Cardiac muscle cell (in vitro differentiated cells and primary cell): ENCODE data around the gene AGAP1. TPM values are rescaled to one million over a fixed set of nuclear protein-coding genes. Genes with fewer than 3 reads are reported as not detected.

Experiments
- DNase-seq, 2 donors: peaks; one replicate each; pipeline versions ENCODE4 v3.0.0 to v3.0.0-alpha.2; 2010 to 2017; ENCODE audit warnings: low read depth in 1 of 2, low spot score in 1 of 2
- H3K27ac ChIP-seq: fragments of 200-600 bp; sonication (generic); 2 replicates; pipeline ENCODE4 v1.5.1; 2016
- H3K27me3 ChIP-seq: fragments of 200-600 bp; sonication (generic); 2 replicates; pipeline ENCODE4 v1.6.0; 2016; ENCODE audit warnings: control low read depth
- H3K36me3 ChIP-seq: fragments of 200-600 bp; sonication (generic); 2 replicates; pipeline ENCODE4 v1.5.1; 2016; ENCODE audit warnings: control low read depth
- H3K4me1 ChIP-seq: fragments of 200-600 bp; sonication (generic); 2 replicates; pipeline ENCODE4 v1.8.1; 2017; ENCODE audit warnings: low read depth, mild to moderate bottlenecking, mixed run types
- H3K4me3 ChIP-seq: fragments of 200-600 bp; sonication (generic); 2 replicates; pipeline ENCODE4 v1.5.1; 2016; ENCODE audit warnings: mild to moderate bottlenecking
- H3K9me3 ChIP-seq: fragments of 200-600 bp; sonication (generic); 2 replicates; pipeline ENCODE4 v1.5.1; 2017; ENCODE audit warnings: low read depth, mild to moderate bottlenecking, control low read depth
- polyA plus RNA-seq: library from polyadenylated mRNA; unstranded; fragments of >200 nt; fragmentation: Nextera tagmentation; extraction: Ambion mirVana; gene quantifications from 2 replicates; pipeline ENCODE4 v1.2.1, GENCODE V29; 2016
- total RNA-seq: library from RNA; depleted of rRNA; stranded (reverse); fragments of >200 nt; gene quantifications from 2 replicates; pipeline ENCODE4 v1.2.3, GENCODE V29; 2016
- TF ChIP-seq, protein P1 (sequence below): IDR thresholded peaks from 2 replicates; pipeline ENCODE4 v1.5.1; 2012; ENCODE audit warnings: low read depth, mild to moderate bottlenecking, low read length

The AGAP1 gene
- total and polyA plus RNA-seq, 2 experiments from 2014 or later: 8.6 to 38.2 TPM

DNA sequence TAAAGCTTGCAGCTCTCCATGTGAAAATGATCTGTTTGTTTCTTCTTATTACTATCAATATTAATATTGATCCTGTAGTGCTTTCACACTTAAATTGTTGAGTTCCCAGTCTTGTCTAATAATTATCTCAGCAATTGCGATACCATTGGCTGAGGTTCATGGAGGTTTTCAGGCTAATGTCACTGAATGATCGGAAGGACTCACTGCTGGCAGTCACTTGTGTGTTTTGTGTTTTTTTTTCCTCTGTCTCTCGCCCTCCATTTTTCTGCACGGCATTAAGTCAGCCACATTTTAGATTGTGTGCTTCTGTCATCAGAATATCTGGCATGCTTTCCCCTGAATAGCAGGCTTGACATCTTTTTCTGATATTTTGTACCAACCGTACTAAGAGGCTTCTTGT lies 43.7 kb downstream of the AGAP1 start:
- H3K36me3 ChIP-seq: no peaks in the 10 kb centered on the region
- no peak overlapping the region for H3K27ac ChIP-seq
- H3K4me3 ChIP-seq: no peak overlapping the region
- TF ChIP-seq, protein P1, sequence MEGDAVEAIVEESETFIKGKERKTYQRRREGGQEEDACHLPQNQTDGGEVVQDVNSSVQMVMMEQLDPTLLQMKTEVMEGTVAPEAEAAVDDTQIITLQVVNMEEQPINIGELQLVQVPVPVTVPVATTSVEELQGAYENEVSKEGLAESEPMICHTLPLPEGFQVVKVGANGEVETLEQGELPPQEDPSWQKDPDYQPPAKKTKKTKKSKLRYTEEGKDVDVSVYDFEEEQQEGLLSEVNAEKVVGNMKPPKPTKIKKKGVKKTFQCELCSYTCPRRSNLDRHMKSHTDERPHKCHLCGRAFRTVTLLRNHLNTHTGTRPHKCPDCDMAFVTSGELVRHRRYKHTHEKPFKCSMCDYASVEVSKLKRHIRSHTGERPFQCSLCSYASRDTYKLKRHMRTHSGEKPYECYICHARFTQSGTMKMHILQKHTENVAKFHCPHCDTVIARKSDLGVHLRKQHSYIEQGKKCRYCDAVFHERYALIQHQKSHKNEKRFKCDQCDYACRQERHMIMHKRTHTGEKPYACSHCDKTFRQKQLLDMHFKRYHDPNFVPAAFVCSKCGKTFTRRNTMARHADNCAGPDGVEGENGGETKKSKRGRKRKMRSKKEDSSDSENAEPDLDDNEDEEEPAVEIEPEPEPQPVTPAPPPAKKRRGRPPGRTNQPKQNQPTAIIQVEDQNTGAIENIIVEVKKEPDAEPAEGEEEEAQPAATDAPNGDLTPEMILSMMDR: no peak
- no peak for DNase-seq
- H3K27me3 ChIP-seq: no peaks in the 10 kb centered on the region
- no peaks in the 10 kb centered on the region for H3K4me1 ChIP-seq
- H3K9me3 ChIP-seq: no peaks in the 10 kb centered on the region

DNA sequence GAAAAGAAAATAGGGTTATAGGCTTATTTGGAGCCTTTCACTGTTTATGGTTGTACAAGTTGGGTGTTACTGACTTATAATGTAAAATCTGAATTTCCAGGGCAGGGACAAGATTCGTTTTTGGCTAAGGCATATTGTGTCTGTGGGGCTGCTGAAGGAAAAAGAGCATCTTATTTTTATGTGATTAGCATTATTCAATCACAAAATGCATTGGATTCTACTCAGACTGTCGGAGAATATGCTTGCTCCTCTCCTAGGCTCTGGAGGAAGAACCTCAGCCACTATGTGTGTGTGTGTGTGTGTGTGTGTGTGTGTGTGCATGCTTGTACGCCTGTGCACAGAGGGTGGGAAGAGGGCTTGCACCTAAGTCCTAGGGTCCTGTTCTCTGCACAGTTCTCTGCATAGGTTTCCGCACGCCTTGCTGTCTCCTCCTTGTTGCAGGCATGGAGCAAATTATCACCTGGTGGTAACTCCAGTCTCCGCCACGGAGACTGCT lies 44.3 kb downstream of the AGAP1 start:
- Histone ChIP-seq H3K4me1 (no peaks in the 10 kb centered on the region), H3K4me3 (no peak overlapping the region), H3K27me3 (no peaks in the 10 kb centered on the region), H3K9me3 (no peaks in the 10 kb centered on the region), H3K27ac (no peak overlapping the region), H3K36me3 (no peaks in the 10 kb centered on the region)
- no peak for DNase-seq
- TF ChIP-seq, protein P1: no peak

- TF ChIP-seq, protein P1: no peak
- Histone ChIP-seq H3K27ac (no peak overlapping the region), H3K36me3 (no peaks in the 10 kb centered on the region), H3K4me3 (no peak overlapping the region), H3K27me3 (no peaks in the 10 kb centered on the region), H3K9me3 (no peaks in the 10 kb centered on the region), H3K4me1 (no peaks in the 10 kb centered on the region)
- DNase-seq: no peak
Observed at GRCh38 chr2:235538981-235539380, 45.1 kb downstream of the AGAP1 start.

- H3K36me3 ChIP-seq: no peaks in the 10 kb centered on the region
- no peak overlapping the region for H3K27ac ChIP-seq
- TF ChIP-seq, protein P1: no peak
- DNase-seq: no peak
- no peaks in the 10 kb centered on the region for H3K9me3 ChIP-seq
- H3K4me1 ChIP-seq: no peaks in the 10 kb centered on the region
- H3K4me3 ChIP-seq: no peak overlapping the region
- no peaks in the 10 kb centered on the region for H3K27me3 ChIP-seq
Observed at GRCh38 chr2:235539773-235540172, 45.9 kb downstream of the AGAP1 start.

- Histone ChIP-seq H3K4me3 (no peak overlapping the region), H3K9me3 (no peaks in the 10 kb centered on the region), H3K27ac (no peak overlapping the region), H3K27me3 (no peaks in the 10 kb centered on the region), H3K4me1 (no peaks in the 10 kb centered on the region), H3K36me3 (no peaks in the 10 kb centered on the region)
- TF ChIP-seq, protein P1: no peak
- DNase-seq: no peak
Observed at GRCh38 chr2:235541016-235541415, 47.2 kb downstream of the AGAP1 start.
